HepG2 (cell line): Measurements from ENCODE around the gene GAS6. TPM values are rescaled to one million over a fixed set of nuclear protein-coding genes. Genes with fewer than 3 reads are reported as not detected.

ENCODE experiments used
- ATAC-seq: fragments of 200-7000 bp; cut with Tn5 transposase; 3 replicates; pipeline ENCODE4 v1.9.1; 2020; ENCODE audit warnings: mild to moderate bottlenecking, moderate library complexity
- BruUV-seq: library from RNA; stranded (reverse); fragments of 400-500 nt; replicated peaks from 2 replicates; lab custom pipeline; 2021; lab: Mats Ljungman, UMichigan
- CTCF ChIA-PET: fragments of 300-600 bp; formaldehyde crosslinking; extraction: SDS; loops from one replicate; lab custom pipeline; 2021; ENCODE audit warnings: low total read pairs, inconsistent platforms, low intra/inter-chr PET ratio; lab: Yijun Ruan, JAX
- POLR2A ChIA-PET: fragments of 350-600 bp; sonication (Branson Sonifier 250); formaldehyde crosslinking; loops from one replicate; lab custom pipeline; 2020; ENCODE audit warnings: antibody characterized with exemption, inconsistent platforms; lab: Yijun Ruan, JAX
- DNase-seq: peaks from one replicate; pipeline ENCODE4 v3.0.0-alpha.2; 2015; ENCODE audit warnings: low spot score
- FAIRE-seq: peaks from 3 replicates; lab custom pipeline; 2011; peaks lifted over from hg19 to GRCh38; lab: Jason Lieb, UNC
- H2AFZ ChIP-seq: one replicate; pipeline ENCODE4 v1.6.1; 2011; ENCODE audit warnings: low read length, inconsistent platforms
- H3K27ac ChIP-seq: fragments of 300-600 bp; 3 replicates; pipeline ENCODE4 v1.8.0; 2011; ENCODE audit warnings: mixed run types, mild to moderate bottlenecking, mixed read lengths, low read length, inconsistent platforms; ENCODE audit not compliant: insufficient read depth; ENCODE audit errors: extremely low read length
- H3K27me3 ChIP-seq, 2 experiments: fragments of 200-600 bp in 1 of 2; 2 replicates in 1 of 2; 3 replicates in 1 of 2; pipeline versions ENCODE4 v1.6.0 to v1.8.0; 2011; ENCODE audit warnings: low read length in 2 of 2, mild to moderate bottlenecking in 2 of 2, moderate library complexity in 2 of 2, inconsistent platforms in 1 of 2; ENCODE audit not compliant: insufficient read depth in 2 of 2, control insufficient read depth in 1 of 2
- H3K36me3 ChIP-seq, 2 experiments: fragments of 200-600 bp in 1 of 2; replicated peaks in 1 of 2; 2 replicates in 1 of 2; 3 replicates in 1 of 2; pipeline versions ENCODE4 v1.5.1 to v1.8.0; 2011; ENCODE audit warnings: low read length in 2 of 2, inconsistent platforms in 1 of 2; ENCODE audit not compliant: insufficient read depth in 2 of 2, control insufficient read depth in 1 of 2
- H3K4me1 ChIP-seq: 2 replicates; pipeline ENCODE4 v1.5.1; 2012; ENCODE audit warnings: low read length, inconsistent platforms; ENCODE audit not compliant: insufficient read depth
- H3K4me2 ChIP-seq: 2 replicates; pipeline ENCODE4 v1.6.0; 2011; ENCODE audit warnings: low read depth, low read length, inconsistent platforms
- H3K4me3 ChIP-seq, 3 experiments: fragments of 200-600 bp in 1 of 3; sonication (generic), shearing (Covaris generic) in 1 of 3; replicated peaks in 1 of 3; 2 replicates each; pipeline ENCODE4 v1.5.1; 2011 to 2016; ENCODE audit warnings: low read length in 3 of 3, inconsistent platforms in 2 of 3, low read depth in 2 of 3, mild to moderate bottlenecking in 2 of 3, control low read depth in 1 of 3, mixed read lengths in 1 of 3; ENCODE audit not compliant: insufficient read depth in 1 of 3
- H3K79me2 ChIP-seq: one replicate; pipeline ENCODE4 v1.6.1; 2011; ENCODE audit warnings: low read length, inconsistent platforms; ENCODE audit not compliant: insufficient read depth
- H3K9ac ChIP-seq: 2 replicates; pipeline ENCODE4 v1.6.0; 2011; ENCODE audit warnings: mild to moderate bottlenecking, low read depth, low read length, inconsistent platforms; ENCODE audit not compliant: insufficient read depth
- H3K9me3 ChIP-seq: 2 replicates; pipeline ENCODE4 v1.5.1; 2012; ENCODE audit warnings: mild to moderate bottlenecking, low read length
- H4K20me1 ChIP-seq: 2 replicates; pipeline ENCODE4 v1.6.0; 2011; ENCODE audit warnings: inconsistent platforms, mild to moderate bottlenecking, low read length, moderate library complexity; ENCODE audit not compliant: insufficient read depth
- ARNTL ChIP-seq: sonication (generic); formaldehyde crosslinking; IDR thresholded peaks from 2 replicates; pipeline ENCODE4 v1.4.0; 2020; ENCODE audit warnings: mild to moderate bottlenecking, missing genetic modification reagents
- ELF4 ChIP-seq: sonication (generic); formaldehyde crosslinking; IDR thresholded peaks from 2 replicates; pipeline ENCODE4 v1.5.0; 2020; ENCODE audit warnings: missing genetic modification reagents, mild to moderate bottlenecking, moderate library complexity, borderline replicate concordance
- EP300 ChIP-seq, 3 experiments: sonication (generic) in 1 of 3; formaldehyde crosslinking in 1 of 3; IDR thresholded peaks; 2 replicates each; pipeline versions ENCODE4 v1.5.1 to v1.6.1; 2011 to 2020; ENCODE audit warnings: low read depth in 2 of 3, low read length in 2 of 3, borderline replicate concordance in 1 of 3, improper control_type of control experiment in 1 of 3, mild to moderate bottlenecking in 1 of 3, missing genetic modification reagents in 1 of 3, moderate library complexity in 1 of 3
- FOXC1 ChIP-seq: sonication (generic); formaldehyde crosslinking; IDR thresholded peaks from 2 replicates; pipeline ENCODE4 v1.8.0; 2022; ENCODE audit warnings: mild to moderate bottlenecking, missing genetic modification reagents, borderline replicate concordance
- HOXA5 ChIP-seq: sonication (generic); formaldehyde crosslinking; IDR thresholded peaks from 2 replicates; pipeline ENCODE4 v1.4.0; 2020; ENCODE audit warnings: missing genetic modification reagents
- SMYD3 ChIP-seq: sonication (generic); formaldehyde crosslinking; IDR thresholded peaks from 2 replicates; pipeline ENCODE4 v1.8.1; 2023; ENCODE audit warnings: mild to moderate bottlenecking, missing genetic modification reagents
- SSRP1 ChIP-seq: IDR thresholded peaks from 2 replicates; pipeline ENCODE4 v1.6.1; 2016; ENCODE audit warnings: control low read depth
- TOE1 ChIP-seq: sonication (generic); formaldehyde crosslinking; IDR thresholded peaks from 2 replicates; pipeline ENCODE4 v1.4.0; 2020; ENCODE audit warnings: mild to moderate bottlenecking, missing genetic modification reagents
- ZNF292 ChIP-seq: sonication (generic); formaldehyde crosslinking; IDR thresholded peaks from 2 replicates; pipeline ENCODE4 v1.8.1; 2022; ENCODE audit warnings: mild to moderate bottlenecking, low read depth, missing genetic modification reagents, borderline replicate concordance
- ZNF44 ChIP-seq: sonication (generic); formaldehyde crosslinking; IDR thresholded peaks from 2 replicates; pipeline ENCODE4 v1.5.1; 2020; ENCODE audit warnings: mild to moderate bottlenecking, missing genetic modification reagents
- ZNF737 ChIP-seq: sonication (generic); formaldehyde crosslinking; IDR thresholded peaks from 2 replicates; pipeline ENCODE4 v1.5.0; 2020; ENCODE audit warnings: missing genetic modification reagents, mild to moderate bottlenecking, borderline replicate concordance
- ZNF780A ChIP-seq: sonication (generic); formaldehyde crosslinking; IDR thresholded peaks from 2 replicates; pipeline ENCODE4 v1.8.0; 2022; ENCODE audit warnings: mild to moderate bottlenecking, missing genetic modification reagents, moderate library complexity
- ZSCAN31 ChIP-seq: sonication (generic); formaldehyde crosslinking; IDR thresholded peaks from 2 replicates; pipeline ENCODE4 v1.5.0; 2020; ENCODE audit warnings: low read depth, mild to moderate bottlenecking, missing genetic modification reagents
- WGBS: methylation state at CpG from one replicate; pipeline ENCODE4 v1.1.6; 2017; ENCODE audit warnings: low lambda C conversion rate; 5-methylcytosine and 5-hydroxymethylcytosine counted together
- in situ Hi-C: cut with HindIII; loops from 2 replicates; pipeline ENCODE4 v1.10.0; 2017; ENCODE audit warnings: low pct_unique_long_range_greater_than_20kb; ENCODE audit not compliant: extremely low pct_ligation_motif_present
- intact Hi-C: fragments of 100-400 bp; cut with micrococcal nuclease; formaldehyde crosslinking; loops from one replicate; pipeline ENCODE4 v1.10.0; 2022; ENCODE audit not compliant: unreplicated experiment
- polyA plus RNA-seq, 8 experiments: library from polyadenylated mRNA; depleted of rRNA in 3 of 8; stranded (reverse) in 7 of 8; unstranded in 1 of 8; fragments of >200 nt; fragmentation: Illumina TruSeq in 4 of 8; extraction: Trizol in 4 of 8; gene quantifications; 2 replicates each; pipeline versions ENCODE4 v1.2.1 to v1.2.3, GENCODE V29; 2011 to 2016; ENCODE audit warnings: low read depth in 4 of 8, missing spikeins in 1 of 8, mixed read lengths in 1 of 8; ENCODE audit not compliant: insufficient read depth in 1 of 8
- total RNA-seq, 5 experiments: library from RNA; depleted of rRNA; stranded (reverse); fragments of >200 nt; fragmentation: Illumina TruSeq; extraction: Trizol; gene quantifications; 2 replicates each; pipeline ENCODE4 v1.2.3, GENCODE V29; 2016; ENCODE audit warnings: low read depth in 1 of 5
- TF ChIP-seq, protein P1 (sequence below): sonication (generic); formaldehyde crosslinking; IDR thresholded peaks from one replicate; pipeline ENCODE4 v1.5.1; 2020; ENCODE audit warnings: mild to moderate bottlenecking, missing genetic modification reagents; ENCODE audit errors: not compliant biosample characterization
- TF ChIP-seq, protein P2 (sequence below): sonication (generic); formaldehyde crosslinking; IDR thresholded peaks from 2 replicates; pipeline ENCODE4 v1.5.1; 2020; ENCODE audit warnings: mild to moderate bottlenecking, missing genetic modification reagents, borderline replicate concordance

The GAS6 gene
- total and polyA plus RNA-seq, 2 of the 13 experiments (the other 11 are each of a cell fraction or from before 2014, with no cell fraction given), result 0.09 to 0.24 TPM

DNA sequence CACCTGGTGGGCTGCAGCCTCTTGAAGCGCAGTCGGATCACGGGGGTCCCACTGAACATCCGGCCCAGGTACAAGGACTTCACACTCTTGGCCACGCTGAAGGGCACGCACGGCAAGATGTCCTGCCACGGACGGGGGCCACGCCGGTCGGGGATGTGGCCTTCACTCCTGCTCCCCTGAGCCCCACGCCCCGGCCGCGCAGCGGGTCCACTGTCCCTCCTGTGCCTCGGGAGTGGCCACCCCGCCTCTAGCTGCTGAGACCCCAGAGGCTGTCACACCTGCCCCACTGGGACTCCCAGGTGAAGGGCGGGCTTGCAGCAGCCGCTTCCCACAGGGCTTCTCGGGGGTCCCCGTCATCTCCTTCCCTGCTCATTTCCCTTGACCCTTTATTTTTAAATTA, 31.2 kb downstream of the GAS6 start:
- Histone ChIP-seq H3K27ac (no peak overlapping the region), H3K4me2 (no peak overlapping the region), H3K36me3 (no peaks in the 10 kb centered on the region), H4K20me1 (no peaks in the 10 kb centered on the region), H3K4me3 (no peak overlapping the region), H3K27me3 (no peaks in the 10 kb centered on the region), H3K79me2 (no peaks in the 10 kb centered on the region), H3K9ac (no peak overlapping the region), H2AFZ (no peak overlapping the region), H3K4me1 (peaks cover 9% of the 10 kb centered on the region), H3K9me3 (no peaks in the 10 kb centered on the region)
- TF ChIP-seq ELF4 (CRISPR knock-in tag), result no peak
- TF ChIP-seq ZNF780A (CRISPR knock-in tag), result no peak
- TF ChIP-seq ZSCAN31, result no peak
- no peak for TF ChIP-seq ARNTL (CRISPR knock-in tag)
- TF ChIP-seq TOE1 (CRISPR knock-in tag), result no peak
- TF ChIP-seq SSRP1 (CRISPR knock-in tag), result no peak
- no peak for TF ChIP-seq ZNF44 (CRISPR knock-in tag)
- TF ChIP-seq, protein P1, sequence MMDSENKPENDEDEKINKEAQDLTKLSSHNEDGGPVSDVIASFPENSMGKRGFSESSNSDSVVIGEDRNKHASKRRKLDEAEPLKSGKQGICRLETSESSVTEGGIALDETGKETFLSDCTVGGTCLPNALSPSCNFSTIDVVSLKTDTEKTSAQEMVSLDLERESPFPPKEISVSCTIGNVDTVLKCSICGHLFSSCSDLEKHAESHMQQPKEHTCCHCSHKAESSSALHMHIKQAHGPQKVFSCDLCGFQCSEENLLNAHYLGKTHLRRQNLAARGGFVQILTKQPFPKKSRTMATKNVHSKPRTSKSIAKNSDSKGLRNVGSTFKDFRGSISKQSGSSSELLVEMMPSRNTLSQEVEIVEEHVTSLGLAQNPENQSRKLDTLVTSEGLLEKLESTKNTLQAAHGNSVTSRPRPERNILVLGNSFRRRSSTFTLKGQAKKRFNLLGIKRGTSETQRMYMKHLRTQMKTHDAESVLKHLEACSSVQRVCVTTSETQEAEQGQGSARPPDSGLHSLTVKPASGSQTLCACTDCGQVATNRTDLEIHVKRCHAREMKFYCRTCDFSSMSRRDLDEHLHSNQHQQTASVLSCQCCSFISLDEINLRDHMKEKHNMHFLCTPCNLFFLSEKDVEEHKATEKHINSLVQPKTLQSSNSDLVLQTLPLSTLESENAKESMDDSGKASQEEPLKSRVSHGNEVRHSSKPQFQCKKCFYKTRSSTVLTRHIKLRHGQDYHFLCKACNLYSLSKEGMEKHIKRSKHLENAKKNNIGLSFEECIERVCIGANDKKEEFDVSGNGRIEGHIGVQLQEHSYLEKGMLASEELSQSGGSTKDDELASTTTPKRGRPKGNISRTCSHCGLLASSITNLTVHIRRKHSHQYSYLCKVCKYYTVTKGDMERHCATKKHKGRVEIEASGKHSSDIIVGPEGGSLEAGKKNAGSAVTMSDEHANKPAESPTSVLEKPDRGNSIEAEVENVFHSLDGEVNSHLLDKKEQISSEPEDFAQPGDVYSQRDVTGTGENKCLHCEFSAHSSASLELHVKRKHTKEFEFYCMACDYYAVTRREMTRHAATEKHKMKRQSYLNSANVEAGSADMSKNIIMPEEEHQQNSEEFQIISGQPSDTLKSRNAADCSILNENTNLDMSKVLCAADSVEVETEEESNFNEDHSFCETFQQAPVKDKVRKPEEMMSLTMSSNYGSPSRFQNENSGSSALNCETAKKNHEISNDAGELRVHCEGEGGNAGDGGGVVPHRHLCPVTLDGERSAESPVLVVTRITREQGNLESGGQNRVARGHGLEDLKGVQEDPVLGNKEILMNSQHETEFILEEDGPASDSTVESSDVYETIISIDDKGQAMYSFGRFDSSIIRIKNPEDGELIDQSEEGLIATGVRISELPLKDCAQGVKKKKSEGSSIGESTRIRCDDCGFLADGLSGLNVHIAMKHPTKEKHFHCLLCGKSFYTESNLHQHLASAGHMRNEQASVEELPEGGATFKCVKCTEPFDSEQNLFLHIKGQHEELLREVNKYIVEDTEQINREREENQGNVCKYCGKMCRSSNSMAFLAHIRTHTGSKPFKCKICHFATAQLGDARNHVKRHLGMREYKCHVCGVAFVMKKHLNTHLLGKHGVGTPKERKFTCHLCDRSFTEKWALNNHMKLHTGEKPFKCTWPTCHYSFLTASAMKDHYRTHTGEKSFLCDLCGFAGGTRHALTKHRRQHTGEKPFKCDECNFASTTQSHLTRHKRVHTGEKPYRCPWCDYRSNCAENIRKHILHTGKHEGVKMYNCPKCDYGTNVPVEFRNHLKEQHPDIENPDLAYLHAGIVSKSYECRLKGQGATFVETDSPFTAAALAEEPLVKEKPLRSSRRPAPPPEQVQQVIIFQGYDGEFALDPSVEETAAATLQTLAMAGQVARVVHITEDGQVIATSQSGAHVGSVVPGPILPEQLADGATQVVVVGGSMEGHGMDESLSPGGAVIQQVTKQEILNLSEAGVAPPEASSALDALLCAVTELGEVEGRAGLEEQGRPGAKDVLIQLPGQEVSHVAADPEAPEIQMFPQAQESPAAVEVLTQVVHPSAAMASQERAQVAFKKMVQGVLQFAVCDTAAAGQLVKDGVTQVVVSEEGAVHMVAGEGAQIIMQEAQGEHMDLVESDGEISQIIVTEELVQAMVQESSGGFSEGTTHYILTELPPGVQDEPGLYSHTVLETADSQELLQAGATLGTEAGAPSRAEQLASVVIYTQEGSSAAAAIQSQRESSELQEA (CRISPR knock-in tag), result no peak
- TF ChIP-seq ZNF292 (CRISPR knock-in tag), result no peak
- TF ChIP-seq HOXA5 (CRISPR knock-in tag), result no peak
- TF ChIP-seq ZNF737 (CRISPR knock-in tag), result no peak
- no peak for TF ChIP-seq SMYD3
- TF ChIP-seq FOXC1, result no peak
- TF ChIP-seq, protein P2, sequence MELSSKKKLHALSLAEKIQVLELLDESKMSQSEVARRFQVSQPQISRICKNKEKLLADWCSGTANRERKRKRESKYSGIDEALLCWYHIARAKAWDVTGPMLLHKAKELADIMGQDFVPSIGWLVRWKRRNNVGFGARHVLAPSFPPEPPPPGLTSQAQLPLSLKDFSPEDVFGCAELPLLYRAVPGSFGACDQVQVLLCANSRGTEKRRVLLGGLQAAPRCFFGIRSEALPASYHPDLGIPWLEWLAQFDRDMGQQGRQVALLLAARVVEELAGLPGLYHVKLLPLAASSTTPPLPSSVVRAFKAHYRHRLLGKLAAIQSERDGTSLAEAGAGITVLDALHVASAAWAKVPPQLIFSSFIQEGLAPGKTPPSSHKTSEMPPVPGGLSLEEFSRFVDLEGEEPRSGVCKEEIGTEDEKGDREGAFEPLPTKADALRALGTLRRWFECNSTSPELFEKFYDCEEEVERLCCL (CRISPR knock-in tag), result no peak
- TF ChIP-seq EP300 (IDR thresholded peaks at IDR 0.05; ENCODE audit: low read depth in 2 of 2, low read length in 2 of 2), result no peak
- TF ChIP-seq EP300 (CRISPR knock-in tag; IDR thresholded peaks at IDR 0.05; ENCODE audit: borderline replicate concordance), result no peak
- in situ Hi-C loops, result no loop called here
- no TSS peak for BruUV-seq
- WGBS, result 81% methylated on average over 8 of the region's 23 CpGs
- ChIA-PET POLR2A (no interaction called here), CTCF (no interaction called here)
- no peak for DNase-seq
- intact Hi-C loops, result no loop called here
- FAIRE-seq, result no peak
- ATAC-seq, result no peak
